Left renal cortex interstitium (tissue), 4 donors: ENCODE results near the gene MORF4L1. TPM values are rescaled to one million over a fixed set of nuclear protein-coding genes. Genes with fewer than 3 reads are reported as not detected.
"Not testable (repeated sequence)": the region's sequence is repeated elsewhere in the genome, so short reads cannot be mapped to it uniquely, and the experiment has no call there.

ENCODE experiments used
- DNase-seq, 4 donors: peaks; one replicate each; pipeline ENCODE4 v3.0.0-alpha.2; 2013; ENCODE audit warnings: low read depth in 4 of 4, low spot score in 2 of 4, missing footprints in 1 of 4
- polyA plus RNA-seq, 4 donors: library from polyadenylated mRNA; unstranded; fragments of 120-200 nt; gene quantifications; one replicate each; pipeline ENCODE4 v1.2.1, GENCODE V29; 2013; ENCODE audit not compliant: insufficient read length in 4 of 4

MORF4L1 gene
- polyA plus RNA-seq, 4 donors = 702 to 832 (median 748) TPM

DNA sequence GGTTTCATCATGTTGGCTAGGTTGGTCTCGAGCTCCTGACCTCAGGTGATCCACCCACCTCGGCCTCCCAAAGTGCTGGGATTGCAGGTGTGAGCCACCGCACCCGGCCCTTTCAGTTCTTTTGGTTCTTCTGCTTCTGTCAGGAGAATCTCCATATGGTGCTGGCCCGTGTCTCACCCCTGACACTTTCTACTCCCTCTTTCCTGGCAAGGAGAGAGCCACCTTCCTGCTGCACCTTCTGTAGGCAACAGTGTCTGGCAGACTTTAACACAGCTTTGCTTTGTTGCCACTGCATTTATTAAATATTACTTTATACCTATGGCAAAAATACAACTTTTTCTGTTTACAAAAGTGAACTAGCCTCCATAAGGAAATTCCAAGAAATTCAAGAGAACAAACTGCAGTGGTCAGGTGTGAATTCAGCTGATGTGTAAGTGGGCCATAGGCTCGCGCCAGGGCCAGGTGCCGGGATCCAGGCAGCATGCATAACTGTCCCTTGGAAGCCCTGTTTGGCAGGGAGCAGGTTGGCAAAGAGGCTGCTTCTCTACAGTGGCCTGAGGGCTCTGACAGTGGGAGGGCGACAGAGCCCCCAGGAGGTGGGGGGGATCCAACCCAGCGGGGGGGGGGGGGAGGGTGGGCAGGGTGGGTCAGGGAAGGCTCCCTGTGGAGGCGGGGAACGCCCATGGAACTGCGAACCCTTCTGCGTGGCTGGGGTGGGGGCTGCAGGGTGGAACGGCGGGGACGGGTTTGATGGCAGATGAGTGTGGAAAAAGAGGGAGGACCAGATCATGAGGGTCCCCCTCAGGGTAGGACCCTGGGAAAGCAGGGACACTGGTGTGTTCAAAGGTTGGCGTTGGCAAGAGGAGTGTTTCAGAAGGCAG lies 51.0 kb downstream of the MORF4L1 start:
- DNase-seq = no peak

DNA sequence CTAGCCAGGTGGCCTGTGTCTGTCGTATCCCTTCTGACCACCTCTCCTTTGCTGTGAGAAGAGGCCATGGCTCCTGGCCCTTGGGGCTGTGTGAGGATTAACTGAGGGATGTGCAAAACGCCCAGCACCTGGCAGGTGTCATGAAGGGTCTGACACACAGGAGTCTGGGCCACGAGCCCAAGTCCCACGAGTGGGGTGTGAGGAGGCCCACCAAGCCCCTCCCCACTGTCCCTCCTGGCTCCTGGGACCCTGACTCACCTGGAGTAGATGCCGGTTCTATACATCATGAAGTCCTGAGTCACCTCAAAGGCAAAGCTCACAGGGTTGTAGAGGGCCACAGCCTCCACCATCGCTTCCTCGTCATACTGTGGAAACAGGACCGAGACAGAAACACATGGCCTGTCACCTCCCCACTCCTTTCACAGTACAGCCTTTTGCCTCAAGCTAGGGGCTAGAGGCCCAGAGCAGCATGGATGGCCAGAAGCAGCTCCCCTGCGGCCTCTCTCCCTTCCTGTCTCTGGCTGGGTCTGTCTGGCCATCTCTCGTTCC lies 52.5 kb downstream of the MORF4L1 start:
- DNase-seq = no peak

DNA sequence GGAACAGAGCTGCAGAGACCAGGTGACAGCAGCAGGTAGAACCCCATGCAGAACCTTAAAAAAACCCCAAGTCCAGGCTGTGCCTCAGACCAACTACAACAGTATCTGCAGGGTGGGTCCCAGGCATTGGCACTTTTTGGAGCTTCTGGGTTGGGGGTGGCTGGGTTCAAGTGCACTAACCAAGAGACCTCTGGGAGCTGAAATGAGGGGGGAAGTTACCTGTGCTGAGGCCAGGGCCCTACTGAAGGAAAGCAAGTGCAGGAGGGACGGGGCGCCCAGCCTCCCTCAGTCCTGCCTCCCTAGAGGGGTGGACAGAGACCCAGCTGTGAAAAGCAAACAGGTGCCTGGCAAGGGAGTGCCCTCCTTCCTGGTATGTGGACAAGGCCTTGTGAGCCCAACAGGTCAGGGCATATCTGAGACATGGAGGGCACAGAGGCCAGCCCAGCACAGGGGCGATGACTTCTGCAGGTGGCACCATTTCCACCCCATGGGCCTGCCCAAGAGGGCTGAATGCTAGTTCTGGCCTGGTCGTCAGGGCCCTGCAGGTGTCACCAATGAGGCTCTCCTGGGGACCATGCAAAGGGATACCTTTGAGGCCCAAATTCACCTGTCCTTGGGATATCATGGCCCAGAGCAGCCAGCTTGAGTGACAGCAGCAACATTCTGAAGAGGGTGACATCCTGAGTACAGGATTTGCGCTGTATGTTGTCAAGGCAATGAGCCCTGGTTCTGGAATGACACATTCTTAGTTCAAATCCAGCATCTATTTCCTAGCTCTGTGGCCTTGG lies 53.5 kb downstream of the MORF4L1 start:
- no peak for DNase-seq

DNA sequence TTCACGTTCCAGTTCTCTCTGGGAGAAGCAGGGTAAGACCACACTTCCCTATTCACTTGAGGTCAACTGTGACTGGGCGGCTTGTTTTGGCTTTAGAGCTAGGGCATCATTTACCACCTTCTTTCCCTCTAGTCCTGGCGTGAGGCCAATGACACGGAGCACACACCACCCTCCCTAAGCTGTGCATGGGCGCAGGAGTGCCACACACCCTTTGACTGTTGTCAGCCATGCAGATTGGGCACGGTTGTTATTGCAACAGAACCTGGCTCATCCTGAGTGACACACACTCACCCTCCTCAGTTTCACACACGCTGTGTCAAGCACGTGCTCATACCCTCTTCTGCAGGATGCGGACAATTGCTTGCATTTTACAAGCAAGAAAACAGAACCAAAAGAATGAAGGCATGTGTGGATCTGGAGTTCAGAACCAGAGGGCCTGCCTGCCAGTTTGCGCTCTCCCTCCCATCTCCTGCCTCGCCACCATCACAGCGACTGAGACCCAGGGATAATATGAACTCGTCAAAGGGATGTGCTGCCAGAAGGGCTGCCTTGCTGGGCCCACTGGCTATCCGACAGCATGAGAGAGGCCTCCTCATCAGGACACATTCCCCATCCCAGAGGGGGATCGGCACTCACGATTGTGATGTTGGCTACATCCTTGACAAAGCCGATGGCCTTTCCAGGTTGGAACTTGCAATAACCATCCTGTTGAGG lies 54.5 kb downstream of the MORF4L1 start:
- no peak for DNase-seq

DNA sequence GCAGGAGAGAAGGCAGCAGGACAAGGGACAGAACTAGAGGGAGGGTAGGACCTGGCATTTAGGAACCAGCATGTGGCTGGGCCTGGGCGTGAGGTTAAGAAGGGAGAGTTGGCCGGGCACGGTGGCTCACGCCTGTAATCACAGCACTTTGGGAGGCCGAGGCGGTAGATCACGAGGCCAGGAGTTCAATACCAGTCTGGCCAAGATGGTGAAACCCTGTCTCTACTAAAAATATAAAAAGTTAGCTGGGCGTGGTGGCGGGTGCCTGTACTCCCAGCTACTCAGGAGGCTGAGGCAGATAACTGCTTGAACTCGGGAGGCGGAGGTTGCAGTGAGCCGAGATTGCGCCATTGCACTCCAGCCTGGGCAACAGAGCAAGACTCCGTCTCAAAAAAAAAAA lies 55.5 kb downstream of the MORF4L1 start:
- DNase-seq = not testable (repeated sequence)

DNA sequence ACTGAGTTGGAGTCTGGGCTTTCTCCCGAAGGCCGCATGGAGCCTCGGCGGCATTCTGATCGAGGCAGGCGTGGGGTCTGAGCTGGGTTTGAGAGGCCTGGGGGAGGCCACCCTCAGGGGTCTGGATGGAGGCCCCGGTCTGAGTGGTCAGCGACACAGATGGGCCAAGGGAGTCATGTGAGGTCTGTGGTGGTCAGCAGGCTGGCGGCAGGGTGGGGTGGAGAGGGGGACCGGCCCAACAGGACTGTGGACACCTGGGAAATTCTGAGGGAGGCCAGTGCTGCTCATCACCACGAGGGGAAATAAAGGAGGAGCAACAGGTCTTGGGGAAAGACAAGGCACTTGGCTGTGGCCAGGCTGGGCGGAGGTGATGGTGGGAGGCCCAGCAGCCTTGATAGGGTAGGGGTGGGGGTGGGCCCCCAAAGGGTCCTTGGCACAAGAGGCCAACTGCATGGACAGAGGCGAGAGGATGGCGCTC lies 56.0 kb downstream of the MORF4L1 start:
- no peak for DNase-seq

DNA sequence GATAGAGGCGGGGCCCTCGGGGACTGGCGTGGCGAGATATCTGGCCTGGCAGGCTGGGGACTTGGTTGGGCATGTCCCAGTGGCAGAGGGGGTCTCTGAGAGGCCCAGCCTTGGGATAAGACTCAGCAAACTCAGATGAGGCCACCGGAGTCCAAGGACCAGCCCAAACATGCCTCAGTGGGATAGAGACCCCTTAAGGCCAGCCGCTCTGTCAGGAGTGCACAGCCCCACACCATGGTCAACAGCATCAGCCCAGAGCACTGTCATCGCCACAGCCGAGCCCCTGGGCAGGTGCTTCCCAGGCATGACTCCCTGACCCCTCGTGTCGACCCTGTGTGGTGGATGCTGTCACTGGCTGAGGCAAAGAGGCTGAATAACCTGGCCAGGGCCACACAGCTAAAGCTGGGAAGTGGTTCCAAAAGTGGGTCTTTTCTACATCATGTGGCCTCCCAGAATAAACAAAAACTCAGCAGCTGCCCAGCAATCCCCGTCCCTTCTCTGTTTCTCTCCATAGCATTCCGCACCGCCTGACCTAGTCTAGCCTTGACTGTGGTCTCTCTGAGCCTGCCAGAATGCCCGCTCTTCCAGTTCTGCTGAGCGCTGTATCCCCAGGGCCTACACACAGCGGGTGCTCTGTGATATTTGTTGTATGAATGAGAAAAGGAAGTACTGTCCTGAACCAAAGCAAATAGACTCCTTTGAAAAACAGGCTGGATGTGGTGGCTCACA lies 57.0 kb downstream of the MORF4L1 start:
- no peak for DNase-seq

DNA sequence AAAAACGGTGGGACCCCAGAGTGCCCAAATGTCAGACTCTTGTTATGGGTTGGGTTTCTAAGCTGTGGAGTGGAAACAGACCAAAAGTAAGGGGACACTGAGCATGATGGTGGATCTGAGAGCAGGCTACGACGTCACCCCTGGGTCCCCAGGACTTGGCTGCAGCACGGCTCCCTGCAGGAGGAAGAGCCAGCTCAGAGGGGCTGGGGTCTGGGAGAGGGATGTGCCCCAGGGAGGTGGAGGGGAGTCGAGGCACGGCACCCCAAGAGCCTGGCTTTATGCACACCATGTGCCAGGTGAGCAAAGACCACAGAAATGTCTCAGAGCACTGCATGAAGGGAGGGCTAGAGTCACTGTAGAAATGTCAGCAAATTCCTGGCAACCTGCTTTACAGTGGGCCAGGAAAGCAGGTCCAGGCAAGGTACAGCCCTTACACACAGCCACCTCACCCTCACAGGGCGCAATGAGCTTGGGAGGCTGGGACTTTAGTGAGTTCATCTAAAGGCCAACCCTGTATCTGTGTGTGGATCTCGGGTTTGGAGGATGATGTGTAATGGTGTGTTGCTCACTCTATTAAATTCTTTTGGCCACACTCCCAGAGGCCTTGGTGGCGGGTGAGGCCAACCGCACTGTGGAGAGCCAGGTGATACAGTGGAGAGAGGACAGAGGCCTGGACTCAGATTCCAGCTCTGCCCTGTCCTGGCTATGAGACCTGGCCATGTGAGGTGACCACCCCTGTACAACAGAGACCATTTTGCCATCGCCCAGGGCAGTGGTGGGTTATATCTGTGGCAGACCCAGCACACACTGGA lies 58.1 kb downstream of the MORF4L1 start:
- no peak for DNase-seq

DNA sequence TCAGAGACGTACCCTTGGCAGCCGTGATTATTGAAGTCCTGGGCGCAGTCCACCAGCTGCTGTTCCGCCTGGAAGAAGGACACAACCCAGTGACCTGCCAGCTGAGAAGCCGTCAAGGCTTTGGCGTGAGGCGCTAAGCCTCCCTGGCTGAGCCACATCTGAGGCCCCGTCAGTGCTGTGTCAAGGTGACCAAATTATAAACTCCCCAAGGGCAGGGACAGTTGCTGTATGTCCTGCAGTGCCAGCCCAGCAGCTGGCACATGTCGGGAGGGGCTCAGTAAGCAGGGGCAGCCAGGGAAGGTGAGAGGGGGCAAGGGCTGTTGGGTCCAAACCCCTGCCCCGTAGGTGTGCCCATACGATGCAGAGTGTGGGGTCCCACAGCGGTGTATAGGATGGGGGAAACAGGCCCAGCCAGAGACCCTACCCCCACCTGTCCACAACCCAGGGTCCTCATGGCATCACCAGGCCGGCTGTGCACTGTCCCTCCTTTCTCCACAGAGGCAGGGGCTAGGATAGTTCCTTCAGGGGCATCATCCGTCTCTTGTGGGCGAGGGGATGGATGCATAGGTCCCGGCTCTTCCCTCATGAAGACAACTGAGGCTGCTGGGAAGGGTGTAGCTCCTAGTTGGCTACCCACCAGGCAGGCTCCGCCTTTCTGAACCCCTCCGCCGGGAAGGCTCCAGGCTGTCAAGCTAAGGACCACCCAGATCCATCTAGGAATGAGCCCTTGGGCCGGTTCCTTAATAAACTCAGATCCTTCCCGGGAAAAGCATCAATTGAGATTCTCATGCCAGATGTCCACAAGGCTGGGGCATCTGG lies 59.0 kb downstream of the MORF4L1 start:
- no peak for DNase-seq

DNA sequence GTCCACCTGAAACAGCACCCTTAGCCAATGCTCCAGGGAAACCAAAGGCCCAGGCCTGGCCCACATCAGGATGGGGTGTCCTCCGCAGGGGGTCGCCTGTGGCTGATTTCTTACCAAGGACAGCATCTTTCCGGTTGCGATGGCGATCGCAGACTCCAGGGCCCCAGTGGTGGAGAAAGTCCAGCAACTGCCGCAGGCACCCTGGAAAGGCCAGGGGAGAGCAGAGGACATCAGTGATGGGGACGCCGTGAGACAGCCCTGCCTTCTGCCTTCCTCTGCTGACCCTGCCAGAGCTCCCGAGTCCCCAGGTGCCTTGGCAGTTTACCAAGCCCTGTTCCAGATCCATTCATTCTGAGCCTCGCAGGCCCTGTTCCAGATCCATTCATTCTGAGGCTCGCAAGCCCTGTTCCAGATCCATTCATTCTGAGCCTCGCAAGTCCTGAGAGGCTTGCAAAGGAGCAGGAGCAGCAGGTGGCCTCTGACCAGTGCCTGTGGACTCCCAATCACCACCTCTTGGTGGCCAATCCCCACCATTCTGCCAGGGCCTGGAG lies 59.6 kb downstream of the MORF4L1 start:
- DNase-seq = no peak

DNA sequence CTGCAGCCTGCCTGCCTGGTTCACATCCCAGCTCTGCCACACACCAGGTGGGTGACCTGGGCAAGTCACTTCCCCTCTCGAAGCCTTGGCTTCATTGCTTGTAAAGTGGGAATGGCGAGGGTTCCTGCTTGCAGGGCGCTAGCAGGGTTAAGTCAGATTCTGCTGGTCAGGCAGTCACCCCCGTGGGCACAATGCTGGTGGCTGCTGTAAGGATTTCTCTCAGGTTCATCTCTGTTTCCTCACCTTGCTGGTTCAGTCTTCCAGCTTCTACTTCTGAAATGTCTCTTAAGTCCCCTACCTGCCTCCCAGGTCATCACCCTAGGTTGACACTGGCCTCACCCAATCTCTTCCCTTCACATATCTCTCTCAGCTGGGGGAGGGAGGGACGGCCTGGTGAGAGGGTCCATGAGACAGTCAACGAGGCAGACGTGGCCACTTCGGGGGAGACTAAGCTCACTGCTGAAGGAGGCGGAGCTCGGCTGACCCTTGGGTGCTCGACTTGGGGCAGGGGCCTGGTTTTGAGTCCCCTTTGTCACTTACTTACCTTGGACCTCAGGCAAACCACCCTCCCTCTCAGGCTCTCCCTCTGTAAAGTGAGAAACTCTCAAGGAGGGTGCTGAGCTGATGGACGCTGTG lies 60.6 kb downstream of the MORF4L1 start:
- no peak for DNase-seq

DNA sequence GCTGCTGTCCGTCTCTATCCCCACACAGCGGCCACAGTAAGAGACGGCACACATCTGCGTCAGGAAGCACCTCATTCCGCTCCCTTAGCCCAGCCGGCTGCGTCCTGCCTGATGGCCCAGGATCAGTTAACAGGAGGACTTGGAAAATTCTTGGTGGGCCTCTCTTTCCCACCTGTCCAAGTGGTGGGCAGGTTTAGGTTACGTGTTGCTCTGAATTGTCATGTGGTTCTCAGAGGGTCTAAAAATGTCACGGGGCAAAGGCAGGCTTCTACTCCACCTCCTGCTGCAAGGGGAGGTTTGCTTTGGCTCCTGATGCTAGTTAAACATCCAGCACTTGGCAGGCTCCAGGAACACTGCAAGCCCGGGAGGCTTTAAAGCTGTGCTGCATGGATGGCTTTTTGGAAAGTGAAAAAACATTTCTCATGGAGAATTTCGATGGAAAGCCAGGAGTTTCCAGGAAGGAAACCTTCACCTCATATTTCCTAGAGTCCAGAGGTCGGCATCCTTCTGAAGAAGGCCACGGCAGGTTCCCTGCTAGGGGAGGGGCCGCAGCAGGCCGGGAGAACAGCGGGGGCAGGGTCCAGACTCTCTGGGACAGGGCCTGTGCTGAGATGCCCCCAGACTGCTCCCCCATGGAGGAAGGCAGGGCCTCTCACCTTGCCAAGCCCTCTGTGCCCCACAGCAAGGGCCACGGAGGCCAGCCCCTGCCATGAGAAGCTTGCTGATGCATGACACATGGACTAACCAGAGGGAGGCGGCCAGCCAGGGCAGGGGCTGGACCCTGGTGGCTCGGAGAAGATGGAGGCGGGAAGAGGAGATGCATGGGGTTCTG lies 61.3 kb downstream of the MORF4L1 start:
- DNase-seq = peak in 1 of 4 donors; percentile 39

DNA sequence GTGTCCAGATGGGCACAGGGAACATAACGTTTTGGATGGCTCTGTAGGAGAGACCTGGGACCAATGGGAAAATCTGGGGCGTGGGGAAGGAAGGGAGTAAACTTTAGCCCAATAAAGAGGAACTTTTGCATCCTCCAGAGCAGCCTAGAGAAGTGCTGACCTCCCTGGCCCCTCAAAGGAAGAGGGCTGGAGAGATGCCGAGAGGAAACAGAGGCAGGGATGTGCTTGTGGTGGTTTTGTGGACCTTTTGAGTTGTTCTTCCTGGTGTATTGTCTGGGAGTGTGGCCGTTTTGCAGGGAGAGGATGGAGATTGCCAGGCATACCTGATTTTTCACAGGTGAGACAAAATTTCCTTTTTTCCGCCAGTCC lies 61.9 kb downstream of the MORF4L1 start:
- no peak for DNase-seq

DNA sequence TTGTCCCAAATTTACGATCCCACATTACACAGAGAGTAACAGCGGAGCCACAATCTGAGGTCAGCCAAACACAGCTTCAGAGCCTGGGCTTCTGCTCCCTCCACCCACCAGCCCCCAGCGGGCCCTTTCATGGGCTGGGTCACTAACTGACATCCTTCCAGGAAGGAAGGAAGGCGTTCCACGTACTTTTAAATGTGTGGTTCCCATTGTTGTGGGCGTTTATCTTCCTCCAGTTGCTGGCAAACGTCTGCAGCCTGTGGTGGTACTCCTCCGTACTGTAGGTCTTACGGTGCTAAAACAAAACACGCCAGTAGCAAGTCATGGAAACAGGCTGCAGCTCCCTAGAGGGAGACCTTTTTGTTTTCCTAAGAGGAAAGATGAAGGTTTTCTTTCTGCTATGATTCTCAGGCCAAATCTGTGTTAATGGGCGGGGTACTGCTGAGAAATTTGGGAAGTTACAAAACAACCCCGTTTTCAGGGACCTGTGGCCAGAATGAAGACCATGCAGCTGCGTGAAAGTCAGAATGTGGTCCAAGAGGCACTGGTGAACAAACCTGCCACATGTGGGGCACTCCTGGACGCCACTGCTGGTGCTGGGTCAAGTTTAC lies 64.5 kb downstream of the MORF4L1 start:
- no peak for DNase-seq

DNA sequence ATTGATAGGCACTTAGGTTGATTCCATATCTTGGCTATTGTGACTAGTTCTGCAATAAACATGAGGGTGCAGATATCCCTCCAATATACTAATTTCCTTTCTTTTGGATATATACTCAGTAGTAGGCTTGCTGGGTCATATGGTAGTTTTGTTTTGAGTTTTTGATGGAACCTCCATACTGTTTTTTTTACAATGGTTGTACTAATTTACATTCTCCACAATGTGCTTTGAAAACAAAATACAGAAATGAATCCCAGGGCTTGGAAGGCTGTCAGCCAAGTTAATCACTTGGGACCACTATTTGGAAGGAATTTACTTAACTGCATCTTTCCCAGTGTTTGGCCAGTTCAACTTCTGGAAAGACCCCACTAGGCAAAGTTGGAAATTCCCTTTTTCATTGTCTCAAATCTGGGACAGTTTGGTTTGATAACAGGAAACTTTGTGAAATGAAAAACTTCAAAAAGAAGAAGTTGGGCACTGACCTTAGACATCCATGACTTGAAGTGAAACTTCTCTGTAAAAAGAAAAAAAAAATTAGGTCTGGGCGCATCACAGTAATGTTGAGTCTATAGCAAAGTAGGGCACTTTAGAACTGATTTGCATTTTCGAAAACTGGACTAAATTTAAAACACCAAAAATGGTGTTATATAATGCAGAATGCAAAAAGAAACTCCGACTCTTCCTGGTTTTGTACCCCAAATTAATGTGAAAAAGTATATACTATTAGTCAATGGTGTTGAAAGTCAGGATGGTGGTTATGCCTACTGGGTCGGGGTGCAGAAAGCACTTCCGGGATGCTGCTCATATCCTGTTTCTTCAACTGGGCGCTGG lies 66.2 kb downstream of the MORF4L1 start:
- no peak for DNase-seq
